Neuronal stem cell (in vitro differentiated cells): ENCODE data around the gene ZNF385C.
A peak's percentile ranks its signal among the peaks of the same experiment; 100 is the strongest.

Experiments
- DNase-seq: peaks from one replicate; pipeline ENCODE4 v3.0.0-alpha.2; 2013; ENCODE audit warnings: low spot score
- H2AFZ ChIP-seq: one replicate; pipeline ENCODE4 v1.6.1; 2013; ENCODE audit warnings: mild to moderate bottlenecking, low read length, inconsistent platforms
- H2AK5ac ChIP-seq: 2 replicates; pipeline ENCODE4 v1.6.1; 2013; ENCODE audit warnings: low read depth, mild to moderate bottlenecking, inconsistent platforms, low read length, moderate library complexity, mixed read lengths
- H2BK120ac ChIP-seq: 2 replicates; pipeline ENCODE4 v1.6.1; 2013; ENCODE audit warnings: low read depth, mild to moderate bottlenecking, inconsistent platforms, low read length, moderate library complexity, mixed read lengths
- H2BK12ac ChIP-seq: one replicate; pipeline ENCODE4 v1.6.1; 2013; ENCODE audit warnings: low read length, inconsistent platforms
- H2BK15ac ChIP-seq: 2 replicates; pipeline ENCODE4 v1.6.1; 2013; ENCODE audit warnings: mild to moderate bottlenecking, low read length, inconsistent platforms, mixed read lengths
- H2BK5ac ChIP-seq: one replicate; pipeline ENCODE4 v1.6.1; 2013; ENCODE audit warnings: inconsistent platforms, mild to moderate bottlenecking, low read length, moderate library complexity
- H3K14ac ChIP-seq: one replicate; pipeline ENCODE4 v1.6.1; 2013; ENCODE audit warnings: low read length, inconsistent platforms
- H3K18ac ChIP-seq: 2 replicates; pipeline ENCODE4 v1.6.1; 2013; ENCODE audit warnings: low read length, inconsistent platforms
- H3K23ac ChIP-seq: 2 replicates; pipeline ENCODE4 v1.6.1; 2013; ENCODE audit warnings: low read depth, mild to moderate bottlenecking, mixed read lengths, low read length, inconsistent platforms; ENCODE audit not compliant: poor library complexity
- H3K27ac ChIP-seq: replicated peaks from 3 replicates; pipeline ENCODE4 v1.5.1; 2013; ENCODE audit warnings: low read length, inconsistent platforms
- H3K27me3 ChIP-seq, 3 experiments: 2 replicates each; pipeline ENCODE4 v1.6.1; 2013; ENCODE audit warnings: low read length in 3 of 3, mild to moderate bottlenecking in 2 of 3, inconsistent platforms in 1 of 3, low read depth in 1 of 3, mixed read lengths in 1 of 3, moderate library complexity in 1 of 3; ENCODE audit not compliant: control insufficient read depth in 3 of 3, insufficient read depth in 3 of 3
- H3K36me3 ChIP-seq, 2 donors: replicated peaks in 1 of 2; 2 replicates each; pipeline ENCODE4 v1.6.1; 2013; ENCODE audit warnings: low read length in 2 of 2; ENCODE audit not compliant: control insufficient read depth in 2 of 2, insufficient read depth in 2 of 2
- H3K4ac ChIP-seq: 2 replicates; pipeline ENCODE4 v1.6.1; 2013; ENCODE audit warnings: inconsistent platforms, mild to moderate bottlenecking, low read length, moderate library complexity
- H3K4me1 ChIP-seq, 2 donors: 1 replicate in 1 of 2; 2 replicates in 1 of 2; pipeline ENCODE4 v1.6.1; 2013; ENCODE audit warnings: low read length in 2 of 2, low read depth in 1 of 2; ENCODE audit not compliant: control insufficient read depth in 2 of 2, insufficient read depth in 1 of 2
- H3K4me2 ChIP-seq: one replicate; pipeline ENCODE4 v1.6.1; 2013; ENCODE audit warnings: mild to moderate bottlenecking, low read length, inconsistent platforms; ENCODE audit not compliant: insufficient read depth, poor library complexity, severe bottlenecking
- H3K4me3 ChIP-seq, 2 donors: 2 replicates each; pipeline ENCODE4 v1.5.1; 2013; ENCODE audit warnings: low read length in 2 of 2, mild to moderate bottlenecking in 2 of 2, inconsistent platforms in 1 of 2, moderate library complexity in 1 of 2
- H3K79me1 ChIP-seq: one replicate; pipeline ENCODE4 v1.6.1; 2013; ENCODE audit warnings: low read depth, mild to moderate bottlenecking, inconsistent platforms, low read length, moderate library complexity
- H3K9ac ChIP-seq: one replicate; pipeline ENCODE4 v1.6.1; 2013; ENCODE audit warnings: mild to moderate bottlenecking, low read depth, low read length, inconsistent platforms; ENCODE audit not compliant: poor library complexity
- H3K9me3 ChIP-seq, 2 donors: replicated peaks in 1 of 2; 2 replicates each; pipeline versions ENCODE3 to v1.6.1; 2013; ENCODE audit warnings: low read length in 2 of 2, mild to moderate bottlenecking in 2 of 2, inconsistent platforms in 1 of 2, low read depth in 1 of 2, mixed read lengths in 1 of 2, moderate library complexity in 1 of 2; ENCODE audit not compliant: control insufficient read depth in 2 of 2, insufficient read depth in 1 of 2
- H4K8ac ChIP-seq: one replicate; pipeline ENCODE4 v1.6.1; 2013; ENCODE audit warnings: low read depth, mild to moderate bottlenecking, inconsistent platforms, low read length, moderate library complexity
- H4K91ac ChIP-seq: one replicate; pipeline ENCODE4 v1.6.1; 2013; ENCODE audit warnings: low read length, low read depth, mild to moderate bottlenecking, inconsistent platforms; ENCODE audit not compliant: poor library complexity
- WGBS, 2 donors: extraction: QIAGEN DNeasy Blood & Tissue Kit; methylation state at CpG; one replicate each; pipeline ENCODE4 v1.1.7; 2013; ENCODE audit warnings: missing lambda C conversion rate in 2 of 2, mixed read lengths in 1 of 2; ENCODE audit not compliant: insufficient read length in 2 of 2, insufficient replicate concordance in 1 of 2; ENCODE audit errors: extremely low coverage in 2 of 2; 5-methylcytosine and 5-hydroxymethylcytosine counted together

Gene ZNF385C

DNA sequence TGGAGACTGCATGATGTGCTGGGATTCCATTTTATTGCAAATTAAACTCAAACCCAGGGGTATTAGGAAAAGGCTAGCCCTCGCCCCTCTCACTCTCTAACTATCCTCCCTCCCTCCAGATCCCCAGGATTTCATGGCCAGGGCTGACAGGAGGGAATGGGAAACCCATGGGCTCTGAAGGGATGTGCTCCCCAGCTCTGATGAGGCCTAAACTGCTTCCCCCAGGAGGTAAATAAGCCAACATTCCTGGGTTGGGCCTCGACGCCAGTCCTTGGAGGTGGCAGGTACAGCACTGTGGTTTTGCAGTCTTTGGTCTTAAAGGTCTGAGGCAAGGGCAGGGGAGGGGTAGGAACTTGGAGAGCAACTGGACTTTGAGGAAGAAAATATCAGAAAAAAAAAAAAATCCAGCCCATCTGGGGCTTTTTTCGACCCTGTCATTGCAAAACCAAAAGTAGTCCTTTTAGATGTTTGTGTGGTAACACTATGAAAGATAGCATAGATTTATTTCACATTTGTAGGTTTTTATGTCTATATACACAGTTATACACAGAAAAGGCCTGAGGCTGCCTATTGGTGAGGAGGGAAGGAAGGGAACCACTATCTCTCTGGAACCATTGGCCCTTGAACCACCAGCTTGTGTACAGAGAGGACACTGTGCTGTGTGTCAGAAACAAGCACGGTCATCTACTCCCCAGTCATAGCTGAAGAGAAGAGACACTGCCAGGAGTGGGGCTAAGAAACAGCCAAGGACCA lies 59.9 kb downstream of the ZNF385C start:
- no CpG with 5 or more reads among the region's 5 CpGs for WGBS, 2 donors
- no peak overlapping the region for H3K4me3 ChIP-seq
- H2BK5ac ChIP-seq: no peak overlapping the region
- no peaks in the 10 kb centered on the region for H3K9me3 ChIP-seq
- H3K18ac ChIP-seq: no peak overlapping the region
- H4K91ac ChIP-seq: no peak overlapping the region
- no peaks in the 10 kb centered on the region for H3K27me3 ChIP-seq
- H2BK120ac ChIP-seq: no peak overlapping the region
- H3K4me2 ChIP-seq: no peak overlapping the region
- no peak overlapping the region for H3K4ac ChIP-seq
- no peaks in the 10 kb centered on the region for H3K79me1 ChIP-seq
- H2BK12ac ChIP-seq: no peak overlapping the region
- no peak overlapping the region for H4K8ac ChIP-seq
- peaks cover 6 to 17% of the 10 kb centered on the region in 2 donors for H3K4me1 ChIP-seq
- H3K23ac ChIP-seq: no peak overlapping the region
- H2AFZ ChIP-seq: peak overlapping the region; percentile 64
- no peak overlapping the region for H3K27ac ChIP-seq
- peaks cover 0 to 2% of the 10 kb centered on the region in 2 donors for H3K36me3 ChIP-seq
- no peak overlapping the region for H3K14ac ChIP-seq
- no peak overlapping the region for H3K9ac ChIP-seq
- no peak for DNase-seq
- H2AK5ac ChIP-seq: no peak overlapping the region
- H2BK15ac ChIP-seq: no peak overlapping the region

DNA sequence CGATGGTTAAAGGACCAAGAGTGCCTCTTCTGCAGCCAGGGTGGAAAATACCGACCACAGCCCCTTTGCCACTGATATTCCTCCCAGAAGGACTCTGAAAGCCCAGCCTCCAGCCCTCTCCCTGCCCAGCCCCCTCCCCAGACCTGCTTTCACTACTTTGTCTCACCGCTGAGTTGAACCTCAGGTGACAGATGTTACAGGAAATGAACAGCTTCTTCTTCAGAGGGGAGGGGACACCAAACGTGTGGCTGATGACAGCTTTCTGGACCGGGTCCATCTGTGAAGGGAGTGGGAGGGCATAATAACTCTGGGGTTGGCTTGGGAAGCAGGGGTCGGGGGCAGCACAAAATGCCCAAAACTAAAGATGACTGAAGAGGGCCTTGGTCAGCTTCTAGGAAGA lies 64.2 kb downstream of the ZNF385C start:
- no peak overlapping the region for H3K27ac ChIP-seq
- H3K23ac ChIP-seq: no peak overlapping the region
- H3K36me3 ChIP-seq: no peaks in the 10 kb centered on the region
- no peak overlapping the region for H2BK5ac ChIP-seq
- H3K27me3 ChIP-seq: no peaks in the 10 kb centered on the region
- H3K9me3 ChIP-seq: no peaks in the 10 kb centered on the region
- H3K4me3 ChIP-seq: no peak overlapping the region
- peak overlapping the region; percentile 45 for H2AFZ ChIP-seq
- no peak overlapping the region for H3K4ac ChIP-seq
- no peak overlapping the region for H3K9ac ChIP-seq
- H3K79me1 ChIP-seq: no peaks in the 10 kb centered on the region
- H4K8ac ChIP-seq: no peak overlapping the region
- H3K14ac ChIP-seq: no peak overlapping the region
- no peak overlapping the region for H3K4me2 ChIP-seq
- no CpG with 5 or more reads among the region's 6 CpGs for WGBS, 2 donors
- H2BK15ac ChIP-seq: no peak overlapping the region
- H3K4me1 ChIP-seq: peaks cover 6 to 26% of the 10 kb centered on the region in 2 donors
- peak overlapping the region; percentile 67 for H4K91ac ChIP-seq
- no peak overlapping the region for H2BK12ac ChIP-seq
- H2AK5ac ChIP-seq: peak overlapping the region; percentile 6
- H2BK120ac ChIP-seq: no peak overlapping the region
- no peak for DNase-seq
- H3K18ac ChIP-seq: no peak overlapping the region

DNA sequence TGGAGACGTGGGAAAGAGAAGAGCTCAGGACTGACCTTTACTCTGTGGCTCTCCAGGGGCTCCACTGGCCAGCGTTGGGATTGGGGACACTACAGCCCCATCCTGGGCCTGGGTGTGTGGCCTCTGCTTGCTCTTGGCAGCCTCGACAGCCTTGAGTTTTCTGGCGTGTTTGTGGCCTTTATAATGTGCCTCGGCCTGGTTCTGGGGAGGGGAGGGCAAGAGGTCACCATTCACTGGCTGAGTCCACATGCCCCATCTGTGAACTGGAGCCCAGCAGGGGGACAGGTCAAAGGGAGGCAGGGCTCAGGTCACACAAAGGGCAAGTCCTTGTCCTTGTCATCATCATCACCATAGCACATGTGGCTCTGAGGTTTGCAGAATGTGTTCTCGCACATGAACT lies 66.7 kb downstream of the ZNF385C start:
- Histone ChIP-seq H4K91ac (no peak overlapping the region), H3K18ac (no peak overlapping the region), H3K4me1 (peaks cover 18 to 33% of the 10 kb centered on the region in 2 donors), H3K4me2 (no peak overlapping the region), H2AK5ac (no peak overlapping the region), H2BK5ac (no peak overlapping the region), H3K4ac (no peak overlapping the region), H2AFZ (no peak overlapping the region), H2BK12ac (no peak overlapping the region), H3K9ac (peak overlapping the region; percentile 63), H3K79me1 (no peaks in the 10 kb centered on the region), H3K23ac (no peak overlapping the region), H3K27me3 (no peaks in the 10 kb centered on the region), H2BK120ac (no peak overlapping the region), H2BK15ac (no peak overlapping the region), H3K27ac (no peak overlapping the region), H4K8ac (no peak overlapping the region), H3K14ac (no peak overlapping the region), H3K9me3 (no peaks in the 10 kb centered on the region), H3K4me3 (peak overlapping the region in 1 of 2 donors; percentile 37), H3K36me3 (no peaks in the 10 kb centered on the region)
- DNase-seq: no peak
- no CpG with 5 or more reads among the region's 6 CpGs for WGBS, 2 donors

DNA sequence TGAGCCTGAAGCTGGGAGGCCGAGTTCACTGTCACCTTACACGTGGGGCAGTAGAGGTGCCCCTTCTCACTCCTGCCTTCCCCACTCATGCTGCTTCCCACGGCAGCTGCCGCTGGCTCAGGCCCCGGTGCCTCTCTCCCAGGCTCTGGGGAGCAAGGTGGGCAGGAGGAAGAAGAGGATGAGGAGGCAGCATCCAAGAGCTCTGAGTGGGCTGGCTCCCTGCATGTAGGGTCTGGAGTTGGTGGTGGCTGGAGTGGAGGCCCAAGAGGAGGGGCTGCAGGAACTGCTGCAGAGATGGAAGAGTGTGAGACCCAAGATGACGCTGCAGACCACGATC lies 69.5 kb downstream of the ZNF385C start:
- no peak overlapping the region for H3K27ac ChIP-seq

More for the DNA sequence above, 69.5 kb downstream of the ZNF385C start:
- Histone ChIP-seq H2BK15ac (no peak overlapping the region), H2AK5ac (peak overlapping the region; percentile 31), H4K8ac (no peak overlapping the region), H3K27me3 (no peaks in the 10 kb centered on the region), H2BK120ac (no peak overlapping the region), H3K14ac (no peak overlapping the region), H3K18ac (peak overlapping the region; percentile 46), H3K79me1 (no peaks in the 10 kb centered on the region), H2BK5ac (no peak overlapping the region), H4K91ac (no peak overlapping the region), H3K4ac (no peak overlapping the region), H3K9ac (no peak overlapping the region), H2AFZ (peak overlapping the region; percentile 86), H3K9me3 (no peaks in the 10 kb centered on the region), H3K36me3 (peaks cover 6 to 16% of the 10 kb centered on the region in 2 donors), H3K4me3 (no peak overlapping the region), H2BK12ac (no peak overlapping the region), H3K4me2 (no peak overlapping the region), H3K4me1 (peaks cover 20 to 42% of the 10 kb centered on the region in 2 donors), H3K23ac (no peak overlapping the region)
- no CpG with 5 or more reads among the region's 7 CpGs for WGBS, 2 donors
- DNase-seq: no peak
